ENCODE results near the gene HAND2. TPM values are rescaled to one million over a fixed set of nuclear protein-coding genes. Genes with fewer than 3 reads are reported as not detected.

Gene HAND2
- total and polyA plus RNA-seq, 2 of the 13 experiments (the other 11 are each of a cell fraction or from before 2014, with no cell fraction given) = not detected

- no peak for TF ChIP-seq RFX3 (CRISPR knock-in tag; IDR thresholded peaks at IDR 0.05)
- no peak for TF ChIP-seq ZNF646 (CRISPR knock-in tag; IDR thresholded peaks at IDR 0.05)
- TF ChIP-seq HNF4A (CRISPR knock-in tag; IDR thresholded peaks at IDR 0.05) = no peak
- TF ChIP-seq, protein P1, sequence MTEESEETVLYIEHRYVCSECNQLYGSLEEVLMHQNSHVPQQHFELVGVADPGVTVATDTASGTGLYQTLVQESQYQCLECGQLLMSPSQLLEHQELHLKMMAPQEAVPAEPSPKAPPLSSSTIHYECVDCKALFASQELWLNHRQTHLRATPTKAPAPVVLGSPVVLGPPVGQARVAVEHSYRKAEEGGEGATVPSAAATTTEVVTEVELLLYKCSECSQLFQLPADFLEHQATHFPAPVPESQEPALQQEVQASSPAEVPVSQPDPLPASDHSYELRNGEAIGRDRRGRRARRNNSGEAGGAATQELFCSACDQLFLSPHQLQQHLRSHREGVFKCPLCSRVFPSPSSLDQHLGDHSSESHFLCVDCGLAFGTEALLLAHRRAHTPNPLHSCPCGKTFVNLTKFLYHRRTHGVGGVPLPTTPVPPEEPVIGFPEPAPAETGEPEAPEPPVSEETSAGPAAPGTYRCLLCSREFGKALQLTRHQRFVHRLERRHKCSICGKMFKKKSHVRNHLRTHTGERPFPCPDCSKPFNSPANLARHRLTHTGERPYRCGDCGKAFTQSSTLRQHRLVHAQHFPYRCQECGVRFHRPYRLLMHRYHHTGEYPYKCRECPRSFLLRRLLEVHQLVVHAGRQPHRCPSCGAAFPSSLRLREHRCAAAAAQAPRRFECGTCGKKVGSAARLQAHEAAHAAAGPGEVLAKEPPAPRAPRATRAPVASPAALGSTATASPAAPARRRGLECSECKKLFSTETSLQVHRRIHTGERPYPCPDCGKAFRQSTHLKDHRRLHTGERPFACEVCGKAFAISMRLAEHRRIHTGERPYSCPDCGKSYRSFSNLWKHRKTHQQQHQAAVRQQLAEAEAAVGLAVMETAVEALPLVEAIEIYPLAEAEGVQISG (CRISPR knock-in tag; IDR thresholded peaks at IDR 0.05) = no peak
- TF ChIP-seq PPARG (CRISPR knock-in tag; conservative IDR thresholded peaks at IDR 0.05) = no peak
These were observed 16.4 kb downstream of the HAND2 start (continued) for GRCh38 chr4:173513651-173514050.
